CD4-positive, alpha-beta T cell (primary cell): Measurements from ENCODE around the gene OPN1MW3. TPM values are rescaled to one million over a fixed set of nuclear protein-coding genes. Genes with fewer than 3 reads are reported as not detected.
A peak's percentile ranks its signal among the peaks of the same experiment; 100 is the strongest.
"Not testable (repeated sequence)": the region's sequence is repeated elsewhere in the genome, so short reads cannot be mapped to it uniquely, and the experiment has no call there.

Source experiments
- ATAC-seq: fragments of 200-7000 bp; cut with Tn5 transposase; one replicate; pipeline ENCODE4 v1.10.0; 2022; ENCODE audit warnings: mild to moderate bottlenecking; ENCODE audit not compliant: poor library complexity
- CTCF ChIA-PET: fragments of 350-600 bp; sonication (Branson Sonifier 250); formaldehyde crosslinking; loops from one replicate; lab custom pipeline; 2021; ENCODE audit warnings: antibody characterized with exemption, inconsistent platforms; lab: Charles Lee
- POLR2A ChIA-PET: fragments of 350-600 bp; sonication (Branson Sonifier 250); formaldehyde crosslinking; loops from one replicate; lab custom pipeline; 2021; ENCODE audit warnings: antibody characterized with exemption, inconsistent platforms; lab: Charles Lee
- DNase-seq, 14 experiments: peaks; one replicate each; pipeline ENCODE4 v3.0.0-alpha.2; 2013 to 2020; ENCODE audit warnings: mixed read lengths in 2 of 14
- H3K27ac ChIP-seq, 2 donors: one replicate each; pipeline versions ENCODE4 v1.5.1 to v1.7.0; 2013; ENCODE audit warnings: low read length in 2 of 2, low read depth in 1 of 2, mild to moderate bottlenecking in 1 of 2
- H3K27me3 ChIP-seq, 2 experiments: 1 replicate in 1 of 2; 2 replicates in 1 of 2; pipeline versions ENCODE4 v1.6.1 to v1.7.0; 2013; ENCODE audit warnings: low read length in 2 of 2, control low read depth in 1 of 2, mild to moderate bottlenecking in 1 of 2, moderate library complexity in 1 of 2; ENCODE audit not compliant: insufficient read depth in 2 of 2, control insufficient read depth in 1 of 2
- H3K36me3 ChIP-seq: one replicate; pipeline ENCODE4 v1.6.1; 2013; ENCODE audit warnings: low read length, control low read depth; ENCODE audit not compliant: insufficient read depth
- H3K4me1 ChIP-seq: one replicate; pipeline ENCODE4 v1.6.1; 2013; ENCODE audit warnings: low read length, control low read depth; ENCODE audit not compliant: insufficient read depth
- H3K4me3 ChIP-seq: one replicate; pipeline ENCODE4 v1.5.1; 2013; ENCODE audit warnings: mild to moderate bottlenecking, low read length, moderate library complexity
- H3K9me3 ChIP-seq, 2 experiments: 1 replicate in 1 of 2; 2 replicates in 1 of 2; pipeline versions ENCODE4 v1.6.1 to v1.7.0; 2013; ENCODE audit warnings: low read length in 2 of 2, mild to moderate bottlenecking in 2 of 2, control low read depth in 1 of 2, moderate library complexity in 1 of 2; ENCODE audit not compliant: control insufficient read depth in 1 of 2, insufficient read depth in 1 of 2
- H3K27ac Mint-ChIP-seq: one replicate; pipeline ENCODE4 v1.8.0; 2020; ENCODE audit warnings: mixed read lengths
- H3K27me3 Mint-ChIP-seq: one replicate; pipeline ENCODE4 v1.8.0; 2021; ENCODE audit warnings: mixed read lengths
- H3K36me3 Mint-ChIP-seq: one replicate; pipeline ENCODE4 v1.8.0; 2021; ENCODE audit warnings: low read depth, mixed read lengths
- H3K4me1 Mint-ChIP-seq: one replicate; pipeline ENCODE4 v1.8.0; 2021; ENCODE audit warnings: low read depth, mixed read lengths
- H3K4me3 Mint-ChIP-seq: one replicate; pipeline ENCODE4 v1.8.0; 2020; ENCODE audit warnings: mild to moderate bottlenecking, mixed read lengths
- H3K9me3 Mint-ChIP-seq: one replicate; pipeline ENCODE4 v1.8.0; 2020; ENCODE audit warnings: mixed read lengths
- intact Hi-C, 2 experiments: fragments of 100-400 bp; cut with DNase I in 1 of 2; cut with micrococcal nuclease in 1 of 2; formaldehyde crosslinking; loops; one replicate each; pipeline versions ENCODE4 v1.15.1 to v1.9.0; 2023 to 2025; cut with DNase I, micrococcal nuclease
- total RNA-seq, 174 experiments: library from RNA in 2 of 174; stranded (reverse) in 2 of 174; gene quantifications; one replicate each; pipeline ENCODE4 v1.2.3 and lab custom pipeline; 2021 to 2026

Gene OPN1MW3
- total RNA-seq, 2 experiments from 2014 or later = not detected

GRCh38 chrX:154231443-154231842, 25.9 kb upstream of the OPN1MW3 start:
- intact Hi-C loops, H3K27ac ChIP-seq, POLR2A ChIA-PET, ATAC-seq, H3K9me3 Mint-ChIP-seq, DNase-seq, H3K27me3 Mint-ChIP-seq, H3K4me3 Mint-ChIP-seq, H3K4me1 Mint-ChIP-seq, H3K36me3 Mint-ChIP-seq, H3K4me1 ChIP-seq, H3K27me3 ChIP-seq, CTCF ChIA-PET, H3K36me3 ChIP-seq, H3K4me3 ChIP-seq, H3K9me3 ChIP-seq, H3K27ac Mint-ChIP-seq: not testable (repeated sequence)

GRCh38 chrX:154233620-154234019, 23.8 kb upstream of the OPN1MW3 start:
- ATAC-seq, H3K4me1 ChIP-seq, H3K36me3 Mint-ChIP-seq, H3K36me3 ChIP-seq, H3K27ac ChIP-seq, H3K4me3 Mint-ChIP-seq, H3K9me3 Mint-ChIP-seq, intact Hi-C loops, H3K27me3 ChIP-seq, DNase-seq, POLR2A ChIA-PET, H3K27me3 Mint-ChIP-seq, H3K9me3 ChIP-seq, H3K4me1 Mint-ChIP-seq, H3K4me3 ChIP-seq, CTCF ChIA-PET, H3K27ac Mint-ChIP-seq: not testable (repeated sequence)

- H3K36me3 ChIP-seq, H3K9me3 ChIP-seq, POLR2A ChIA-PET, ATAC-seq, intact Hi-C loops, H3K4me3 ChIP-seq, H3K27ac Mint-ChIP-seq, DNase-seq, H3K4me1 ChIP-seq, H3K36me3 Mint-ChIP-seq, H3K4me3 Mint-ChIP-seq, H3K27me3 ChIP-seq, H3K9me3 Mint-ChIP-seq, H3K27me3 Mint-ChIP-seq, H3K27ac ChIP-seq, H3K4me1 Mint-ChIP-seq, CTCF ChIA-PET: not testable (repeated sequence)
These were observed 18.3 kb upstream of the OPN1MW3 start for GRCh38 chrX:154238939-154239559.

- H3K9me3 ChIP-seq, intact Hi-C loops, H3K36me3 ChIP-seq, H3K4me3 Mint-ChIP-seq, H3K27me3 ChIP-seq, H3K4me3 ChIP-seq, H3K4me1 ChIP-seq, H3K27ac ChIP-seq, ATAC-seq, H3K4me1 Mint-ChIP-seq, H3K9me3 Mint-ChIP-seq, H3K27ac Mint-ChIP-seq, H3K36me3 Mint-ChIP-seq, CTCF ChIA-PET, H3K27me3 Mint-ChIP-seq: not testable (repeated sequence)
- DNase-seq = peak in 1 of 14 experiments; percentile 0
- POLR2A ChIA-PET = interaction anchor here (0.8 kb wide), 1 partner anchor 87 kb away, joined by 4 read pairs; no protein-coding TSS in a partner anchor
These were observed 17.3 kb upstream of the OPN1MW3 start for GRCh38 chrX:154239982-154240503.

GRCh38 chrX:154247377-154248045, 9.9 kb upstream of the OPN1MW3 start:
- ATAC-seq = peak; percentile 93
- H3K36me3 ChIP-seq, H3K36me3 Mint-ChIP-seq, H3K9me3 Mint-ChIP-seq, H3K4me3 ChIP-seq, H3K9me3 ChIP-seq, H3K4me3 Mint-ChIP-seq, POLR2A ChIA-PET, H3K4me1 Mint-ChIP-seq, H3K27ac ChIP-seq, H3K27me3 ChIP-seq, H3K4me1 ChIP-seq, H3K27ac Mint-ChIP-seq, intact Hi-C loops, CTCF ChIA-PET, DNase-seq, H3K27me3 Mint-ChIP-seq: not testable (repeated sequence)

- H3K9me3 Mint-ChIP-seq, H3K27me3 Mint-ChIP-seq, H3K9me3 ChIP-seq, ATAC-seq, H3K4me3 Mint-ChIP-seq, H3K4me3 ChIP-seq, H3K27ac Mint-ChIP-seq, H3K27ac ChIP-seq, DNase-seq, H3K36me3 Mint-ChIP-seq, H3K4me1 ChIP-seq, H3K27me3 ChIP-seq, H3K4me1 Mint-ChIP-seq, H3K36me3 ChIP-seq, POLR2A ChIA-PET, CTCF ChIA-PET, intact Hi-C loops: not testable (repeated sequence)
These were observed 9.3 kb upstream of the OPN1MW3 start for GRCh38 chrX:154248076-154248475.

GRCh38 chrX:154258711-154259110, 1.3 kb downstream of the OPN1MW3 start:
- H3K27ac Mint-ChIP-seq, H3K4me3 Mint-ChIP-seq, H3K27me3 Mint-ChIP-seq, H3K4me1 Mint-ChIP-seq, CTCF ChIA-PET, H3K27me3 ChIP-seq, H3K4me1 ChIP-seq, H3K9me3 Mint-ChIP-seq, H3K36me3 ChIP-seq, H3K9me3 ChIP-seq, H3K27ac ChIP-seq, DNase-seq, H3K4me3 ChIP-seq, ATAC-seq, POLR2A ChIA-PET, H3K36me3 Mint-ChIP-seq, intact Hi-C loops: not testable (repeated sequence)
